Measurements from ENCODE around the gene PTPRM. TPM values are rescaled to one million over a fixed set of nuclear protein-coding genes. Genes with fewer than 3 reads are reported as not detected.

The PTPRM gene
- polyA plus RNA-seq, 1 of the 3 experiments (the other 2 are of a cell fraction), result 16.0 TPM

DNA sequence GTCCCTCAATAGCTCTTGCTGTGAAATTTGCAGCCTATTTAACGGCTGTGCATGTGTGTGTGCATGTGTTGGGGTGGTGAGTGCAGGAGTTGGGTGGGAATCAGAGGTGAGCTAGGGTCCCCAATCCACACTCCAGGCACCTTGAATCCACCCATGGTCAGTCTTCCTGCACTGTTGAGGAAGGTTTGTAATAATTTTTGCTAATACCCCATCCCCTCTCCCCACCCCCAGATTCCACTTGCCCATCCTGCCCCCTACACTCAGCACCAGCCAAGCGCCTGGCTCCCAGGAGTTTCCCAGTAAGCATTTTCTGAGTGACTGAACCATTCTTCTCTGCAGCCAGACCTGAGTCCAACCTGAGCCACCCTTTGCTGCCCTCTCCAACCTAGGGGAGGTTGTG, 833.7 kb downstream of the PTPRM start:
- H3K9ac ChIP-seq, result no peak overlapping the region
- 47% methylated on average over 2 of the region's 2 CpGs for WGBS (ENCODE audit: low lambda C conversion rate)
- no peak overlapping the region for H3K4me2 ChIP-seq
- H3K9me3 ChIP-seq, result no peaks in the 10 kb centered on the region
- peaks cover 0 to 30% of the 10 kb centered on the region in 2 experiments; a peak in 2 of 4 replicates for H3K4me1 ChIP-seq (ENCODE audit: control insufficient read depth in 1 of 2, insufficient read depth in 2 of 2, low read depth in 1 of 2, low read length in 1 of 2)
- no peak for DNase-seq
- ChIA-PET CTCF (interaction anchor here (3.2 to 5.3 kb wide), 2 partner anchors 10 to 833 kb away, joined by 11 to 27 read pairs; partner anchors contain the start of gene PTPRM), POLR2A (no interaction called here)
- H4K20me1 ChIP-seq (ENCODE audit: insufficient read depth), result no peaks in the 10 kb centered on the region
- H3K79me2 ChIP-seq (ENCODE audit: insufficient read depth), result no peaks in the 10 kb centered on the region
- TF ChIP-seq RXRA (IDR thresholded peaks at IDR 0.05; ENCODE audit: borderline replicate concordance, low read depth) (no peak), RCOR1 (IDR thresholded peaks at IDR 0.05; ENCODE audit: low read length) (no peak), TCF12 (IDR thresholded peaks at IDR 0.05) (no peak), FOSL2 (IDR thresholded peaks at IDR 0.05; ENCODE audit: borderline replicate concordance, low read depth) (no peak), TAF1 (IDR thresholded peaks at IDR 0.05; ENCODE audit: borderline replicate concordance, low read depth, low read length) (no peak), GABPA (IDR thresholded peaks at IDR 0.05; ENCODE audit: low read depth) (no peak), TEAD4 (IDR thresholded peaks at IDR 0.05; ENCODE audit: borderline replicate concordance, insufficient read depth) (no peak), CHD2 (IDR thresholded peaks at IDR 0.05; ENCODE audit: low read length, partially characterized antibody) (no peak), NRF1 (IDR thresholded peaks at IDR 0.05; ENCODE audit: low read depth, low read length) (no peak), SIN3A (IDR thresholded peaks at IDR 0.05; ENCODE audit: borderline replicate concordance, low read depth, low read length) (no peak), FOXJ3 (CRISPR knock-in tag; IDR thresholded peaks at IDR 0.05) (no peak), GATA2 (CRISPR knock-in tag; IDR thresholded peaks at IDR 0.05) (no peak)
- TF ChIP-seq, protein P1, sequence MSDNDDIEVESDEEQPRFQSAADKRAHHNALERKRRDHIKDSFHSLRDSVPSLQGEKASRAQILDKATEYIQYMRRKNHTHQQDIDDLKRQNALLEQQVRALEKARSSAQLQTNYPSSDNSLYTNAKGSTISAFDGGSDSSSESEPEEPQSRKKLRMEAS (IDR thresholded peaks at IDR 0.05; ENCODE audit: low read depth), result no peak
- TF ChIP-seq, protein P2, sequence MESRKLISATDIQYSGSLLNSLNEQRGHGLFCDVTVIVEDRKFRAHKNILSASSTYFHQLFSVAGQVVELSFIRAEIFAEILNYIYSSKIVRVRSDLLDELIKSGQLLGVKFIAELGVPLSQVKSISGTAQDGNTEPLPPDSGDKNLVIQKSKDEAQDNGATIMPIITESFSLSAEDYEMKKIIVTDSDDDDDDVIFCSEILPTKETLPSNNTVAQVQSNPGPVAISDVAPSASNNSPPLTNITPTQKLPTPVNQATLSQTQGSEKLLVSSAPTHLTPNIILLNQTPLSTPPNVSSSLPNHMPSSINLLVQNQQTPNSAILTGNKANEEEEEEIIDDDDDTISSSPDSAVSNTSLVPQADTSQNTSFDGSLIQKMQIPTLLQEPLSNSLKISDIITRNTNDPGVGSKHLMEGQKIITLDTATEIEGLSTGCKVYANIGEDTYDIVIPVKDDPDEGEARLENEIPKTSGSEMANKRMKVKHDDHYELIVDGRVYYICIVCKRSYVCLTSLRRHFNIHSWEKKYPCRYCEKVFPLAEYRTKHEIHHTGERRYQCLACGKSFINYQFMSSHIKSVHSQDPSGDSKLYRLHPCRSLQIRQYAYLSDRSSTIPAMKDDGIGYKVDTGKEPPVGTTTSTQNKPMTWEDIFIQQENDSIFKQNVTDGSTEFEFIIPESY (IDR thresholded peaks at IDR 0.05; ENCODE audit: borderline replicate concordance, low read depth), result no peak
- TF ChIP-seq, protein P3, sequence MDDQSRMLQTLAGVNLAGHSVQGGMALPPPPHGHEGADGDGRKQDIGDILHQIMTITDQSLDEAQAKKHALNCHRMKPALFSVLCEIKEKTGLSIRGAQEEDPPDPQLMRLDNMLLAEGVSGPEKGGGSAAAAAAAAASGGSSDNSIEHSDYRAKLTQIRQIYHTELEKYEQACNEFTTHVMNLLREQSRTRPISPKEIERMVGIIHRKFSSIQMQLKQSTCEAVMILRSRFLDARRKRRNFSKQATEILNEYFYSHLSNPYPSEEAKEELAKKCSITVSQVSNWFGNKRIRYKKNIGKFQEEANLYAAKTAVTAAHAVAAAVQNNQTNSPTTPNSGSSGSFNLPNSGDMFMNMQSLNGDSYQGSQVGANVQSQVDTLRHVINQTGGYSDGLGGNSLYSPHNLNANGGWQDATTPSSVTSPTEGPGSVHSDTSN (IDR thresholded peaks at IDR 0.05), result no peak
- no peaks in the 10 kb centered on the region for H3F3A ChIP-seq (replicated peaks; ENCODE audit: insufficient read depth)
- no peak overlapping the region for H3K27ac ChIP-seq (ENCODE audit: low read depth in 2 of 2, low read length in 1 of 2)
- no peak overlapping the region for H2AFZ ChIP-seq (ENCODE audit: low read depth)
- H3K4me3 ChIP-seq (ENCODE audit: low read depth in 2 of 2, low read length in 1 of 2), result no peak overlapping the region
- no peaks in the 10 kb centered on the region for H3K9me2 ChIP-seq
- no peaks in the 10 kb centered on the region for H3K27me3 ChIP-seq (ENCODE audit: insufficient read depth)
- no peaks in the 10 kb centered on the region for H3K36me3 ChIP-seq (replicated peaks in 1 of 2; ENCODE audit: control insufficient read depth in 1 of 2, insufficient read depth in 2 of 2, low read length in 1 of 2)

DNA sequence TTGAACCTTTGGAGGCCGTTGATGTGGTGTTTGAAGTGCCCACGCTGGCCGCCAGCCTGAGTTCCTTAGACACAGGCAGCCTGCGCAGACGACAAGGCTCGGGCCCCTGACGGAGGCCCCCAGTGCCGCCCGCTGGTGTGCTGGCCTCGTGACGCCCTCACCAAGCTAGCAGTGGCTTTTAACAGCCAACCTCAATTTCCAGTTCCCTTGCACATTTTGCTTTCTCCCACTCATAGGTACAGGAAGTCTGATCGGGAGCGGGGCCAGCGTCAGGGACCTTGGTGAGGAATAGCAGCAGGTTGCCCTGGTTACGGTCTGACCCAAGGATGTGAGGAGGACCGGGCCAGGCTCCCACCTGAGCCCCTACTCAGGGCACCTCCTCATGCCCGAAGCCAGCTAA, 834.5 kb downstream of the PTPRM start:
- WGBS (ENCODE audit: low lambda C conversion rate), result 77% methylated on average over 6 of the region's 17 CpGs
- POLR2A ChIA-PET, result no interaction called here
- H3K9ac ChIP-seq, result no peak overlapping the region
- no peak overlapping the region for H3K27ac ChIP-seq (ENCODE audit: low read depth in 2 of 2, low read length in 1 of 2)
- no peaks in the 10 kb centered on the region for H4K20me1 ChIP-seq (ENCODE audit: insufficient read depth)
- no peaks in the 10 kb centered on the region for H3K9me3 ChIP-seq
- no peaks in the 10 kb centered on the region for H3K79me2 ChIP-seq (ENCODE audit: insufficient read depth)
- H3K36me3 ChIP-seq (replicated peaks in 1 of 2; ENCODE audit: control insufficient read depth in 1 of 2, insufficient read depth in 2 of 2, low read length in 1 of 2), result no peaks in the 10 kb centered on the region
- H3K4me3 ChIP-seq (ENCODE audit: low read depth in 2 of 2, low read length in 1 of 2), result no peak overlapping the region
- H3K9me2 ChIP-seq, result no peaks in the 10 kb centered on the region
- no peak overlapping the region for H3K4me2 ChIP-seq
- DNase-seq, result no peak
- H2AFZ ChIP-seq (ENCODE audit: low read depth), result no peak overlapping the region
- CTCF ChIA-PET, result interaction anchor here (1.1 to 5.3 kb wide), 2 partner anchors 11 to 81 kb away, joined by 3 to 27 read pairs; no protein-coding TSS in a partner anchor
- H3K27me3 ChIP-seq (ENCODE audit: insufficient read depth), result no peaks in the 10 kb centered on the region
- H3F3A ChIP-seq (replicated peaks; ENCODE audit: insufficient read depth), result no peaks in the 10 kb centered on the region
- H3K4me1 ChIP-seq (ENCODE audit: control insufficient read depth in 1 of 2, insufficient read depth in 2 of 2, low read depth in 1 of 2, low read length in 1 of 2), result peaks cover 0 to 22% of the 10 kb centered on the region in 2 experiments; a peak in 2 of 4 replicates
- TF ChIP-seq, protein P4, sequence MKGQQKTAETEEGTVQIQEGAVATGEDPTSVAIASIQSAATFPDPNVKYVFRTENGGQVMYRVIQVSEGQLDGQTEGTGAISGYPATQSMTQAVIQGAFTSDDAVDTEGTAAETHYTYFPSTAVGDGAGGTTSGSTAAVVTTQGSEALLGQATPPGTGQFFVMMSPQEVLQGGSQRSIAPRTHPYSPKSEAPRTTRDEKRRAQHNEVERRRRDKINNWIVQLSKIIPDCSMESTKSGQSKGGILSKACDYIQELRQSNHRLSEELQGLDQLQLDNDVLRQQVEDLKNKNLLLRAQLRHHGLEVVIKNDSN (IDR thresholded peaks at IDR 0.05; ENCODE audit: borderline replicate concordance, low read depth), result no peak
- TF ChIP-seq TCF12 (IDR thresholded peaks at IDR 0.05), result no peak
- no peak for TF ChIP-seq FOXM1 (IDR thresholded peaks at IDR 0.05; ENCODE audit: low read depth)
- no peak for TF ChIP-seq RCOR1 (IDR thresholded peaks at IDR 0.05; ENCODE audit: low read length)
- TF ChIP-seq, protein P5, sequence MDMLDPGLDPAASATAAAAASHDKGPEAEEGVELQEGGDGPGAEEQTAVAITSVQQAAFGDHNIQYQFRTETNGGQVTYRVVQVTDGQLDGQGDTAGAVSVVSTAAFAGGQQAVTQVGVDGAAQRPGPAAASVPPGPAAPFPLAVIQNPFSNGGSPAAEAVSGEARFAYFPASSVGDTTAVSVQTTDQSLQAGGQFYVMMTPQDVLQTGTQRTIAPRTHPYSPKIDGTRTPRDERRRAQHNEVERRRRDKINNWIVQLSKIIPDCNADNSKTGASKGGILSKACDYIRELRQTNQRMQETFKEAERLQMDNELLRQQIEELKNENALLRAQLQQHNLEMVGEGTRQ (IDR thresholded peaks at IDR 0.05; ENCODE audit: borderline replicate concordance, low read depth, low read length), result no peak
- TF ChIP-seq JUND (IDR thresholded peaks at IDR 0.05), result no peak
- TF ChIP-seq, protein P1 (IDR thresholded peaks at IDR 0.05; ENCODE audit: low read depth), result no peak
- no peak for TF ChIP-seq EP300 (IDR thresholded peaks at IDR 0.05; ENCODE audit: borderline replicate concordance in 1 of 2, low read depth in 1 of 2, low read length in 1 of 2)
